ENCODE data around the gene DPPA2.

The DPPA2 gene, protein sequence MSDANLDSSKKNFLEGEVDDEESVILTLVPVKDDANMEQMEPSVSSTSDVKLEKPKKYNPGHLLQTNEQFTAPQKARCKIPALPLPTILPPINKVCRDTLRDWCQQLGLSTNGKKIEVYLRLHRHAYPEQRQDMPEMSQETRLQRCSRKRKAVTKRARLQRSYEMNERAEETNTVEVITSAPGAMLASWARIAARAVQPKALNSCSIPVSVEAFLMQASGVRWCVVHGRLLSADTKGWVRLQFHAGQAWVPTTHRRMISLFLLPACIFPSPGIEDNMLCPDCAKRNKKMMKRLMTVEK

DNA sequence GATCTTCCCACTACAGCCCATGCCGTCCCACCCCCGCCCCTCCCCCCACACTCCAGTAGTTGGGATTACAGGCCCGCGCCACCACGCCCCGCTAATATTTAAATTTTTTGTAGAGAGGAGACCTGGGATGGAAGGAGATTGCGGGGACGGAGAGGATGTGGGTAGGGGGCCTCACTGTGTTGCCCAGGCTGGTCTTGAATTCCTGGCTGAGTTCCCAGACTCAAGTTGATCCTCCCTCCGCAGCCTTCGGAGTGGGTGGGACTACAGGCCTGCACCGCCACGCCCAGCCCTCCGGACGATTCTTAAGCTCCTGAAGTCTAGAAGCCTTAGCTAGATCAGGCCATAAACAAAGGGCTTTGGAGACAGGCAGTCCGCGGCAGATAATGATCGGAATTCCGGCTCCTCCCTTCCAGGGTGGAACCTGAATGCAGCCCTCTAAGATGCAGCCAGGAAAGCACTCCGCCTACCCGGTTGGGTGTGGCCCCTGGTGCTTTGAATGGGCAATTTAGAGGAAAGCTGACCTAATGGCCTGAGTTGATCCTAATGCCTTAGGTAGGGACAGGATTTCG is at the start of gene DPPA2:
DPPA2 (minus strand) TSS at position 356 of the 569 bp plus-strand sequence. CDS start 1,975 bp downstream, outside the sequence.
- POLR2A ChIA-PET = no interaction called here
- no peak within 1 kb of the TSS for H3K4me3 ChIP-seq (ENCODE audit: low read depth, low read length)

DNA sequence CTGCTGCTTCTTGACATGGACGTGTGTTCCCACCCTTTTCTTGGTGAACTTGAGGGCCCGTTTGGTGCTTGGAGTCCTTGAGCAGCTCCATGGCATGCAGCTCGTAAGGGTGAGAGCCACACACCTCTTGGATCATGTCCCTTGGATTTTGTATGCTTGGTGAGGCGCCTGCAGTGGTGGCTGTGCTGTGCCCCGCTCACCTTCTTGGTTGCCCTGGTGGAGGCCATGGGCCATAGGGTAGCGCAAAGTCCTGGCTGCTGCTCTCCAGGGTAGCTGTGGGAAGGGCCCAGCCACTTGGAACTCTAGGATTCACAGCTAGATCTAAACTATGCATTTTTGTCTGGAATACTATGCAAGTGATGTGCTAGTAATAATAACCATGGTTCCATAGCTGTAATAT is 47.8 kb upstream of the DPPA2 start:
- no peaks in the 10 kb centered on the region for H3K9me3 ChIP-seq (ENCODE audit: control insufficient read depth, insufficient read depth, low read depth, low read length)
- CTCF ChIA-PET = interaction anchor here (0.6 kb wide), 1 partner anchor 98 kb away, joined by 5 read pairs; no protein-coding TSS in a partner anchor

More for the DNA sequence above, at the start of gene DPPA2:
- H3K4me1 ChIP-seq (ENCODE audit: control insufficient read depth, insufficient read depth, low read length) = no peaks in the 10 kb centered on the region
- H3K27ac ChIP-seq (ENCODE audit: extremely low read depth, low read depth, low read length) = no peak within 1 kb of the TSS
- CTCF ChIA-PET = interaction anchor here (0.8 kb wide), 1 partner anchor 386 kb away, joined by 3 read pairs; no protein-coding TSS in a partner anchor
- no peaks in the 10 kb centered on the region for H3K9me3 ChIP-seq (ENCODE audit: control insufficient read depth, insufficient read depth, low read depth, low read length)
- no peaks in the 10 kb centered on the region for H3K36me3 ChIP-seq (ENCODE audit: control insufficient read depth in 2 of 2, insufficient read depth in 1 of 2, low read length in 2 of 2)
- TF ChIP-seq ZNF76 (tag by site-specific recombination; IDR thresholded peaks at IDR 0.05; ENCODE audit: borderline replicate concordance, low read depth) = no peak
- TF ChIP-seq, protein P1, sequence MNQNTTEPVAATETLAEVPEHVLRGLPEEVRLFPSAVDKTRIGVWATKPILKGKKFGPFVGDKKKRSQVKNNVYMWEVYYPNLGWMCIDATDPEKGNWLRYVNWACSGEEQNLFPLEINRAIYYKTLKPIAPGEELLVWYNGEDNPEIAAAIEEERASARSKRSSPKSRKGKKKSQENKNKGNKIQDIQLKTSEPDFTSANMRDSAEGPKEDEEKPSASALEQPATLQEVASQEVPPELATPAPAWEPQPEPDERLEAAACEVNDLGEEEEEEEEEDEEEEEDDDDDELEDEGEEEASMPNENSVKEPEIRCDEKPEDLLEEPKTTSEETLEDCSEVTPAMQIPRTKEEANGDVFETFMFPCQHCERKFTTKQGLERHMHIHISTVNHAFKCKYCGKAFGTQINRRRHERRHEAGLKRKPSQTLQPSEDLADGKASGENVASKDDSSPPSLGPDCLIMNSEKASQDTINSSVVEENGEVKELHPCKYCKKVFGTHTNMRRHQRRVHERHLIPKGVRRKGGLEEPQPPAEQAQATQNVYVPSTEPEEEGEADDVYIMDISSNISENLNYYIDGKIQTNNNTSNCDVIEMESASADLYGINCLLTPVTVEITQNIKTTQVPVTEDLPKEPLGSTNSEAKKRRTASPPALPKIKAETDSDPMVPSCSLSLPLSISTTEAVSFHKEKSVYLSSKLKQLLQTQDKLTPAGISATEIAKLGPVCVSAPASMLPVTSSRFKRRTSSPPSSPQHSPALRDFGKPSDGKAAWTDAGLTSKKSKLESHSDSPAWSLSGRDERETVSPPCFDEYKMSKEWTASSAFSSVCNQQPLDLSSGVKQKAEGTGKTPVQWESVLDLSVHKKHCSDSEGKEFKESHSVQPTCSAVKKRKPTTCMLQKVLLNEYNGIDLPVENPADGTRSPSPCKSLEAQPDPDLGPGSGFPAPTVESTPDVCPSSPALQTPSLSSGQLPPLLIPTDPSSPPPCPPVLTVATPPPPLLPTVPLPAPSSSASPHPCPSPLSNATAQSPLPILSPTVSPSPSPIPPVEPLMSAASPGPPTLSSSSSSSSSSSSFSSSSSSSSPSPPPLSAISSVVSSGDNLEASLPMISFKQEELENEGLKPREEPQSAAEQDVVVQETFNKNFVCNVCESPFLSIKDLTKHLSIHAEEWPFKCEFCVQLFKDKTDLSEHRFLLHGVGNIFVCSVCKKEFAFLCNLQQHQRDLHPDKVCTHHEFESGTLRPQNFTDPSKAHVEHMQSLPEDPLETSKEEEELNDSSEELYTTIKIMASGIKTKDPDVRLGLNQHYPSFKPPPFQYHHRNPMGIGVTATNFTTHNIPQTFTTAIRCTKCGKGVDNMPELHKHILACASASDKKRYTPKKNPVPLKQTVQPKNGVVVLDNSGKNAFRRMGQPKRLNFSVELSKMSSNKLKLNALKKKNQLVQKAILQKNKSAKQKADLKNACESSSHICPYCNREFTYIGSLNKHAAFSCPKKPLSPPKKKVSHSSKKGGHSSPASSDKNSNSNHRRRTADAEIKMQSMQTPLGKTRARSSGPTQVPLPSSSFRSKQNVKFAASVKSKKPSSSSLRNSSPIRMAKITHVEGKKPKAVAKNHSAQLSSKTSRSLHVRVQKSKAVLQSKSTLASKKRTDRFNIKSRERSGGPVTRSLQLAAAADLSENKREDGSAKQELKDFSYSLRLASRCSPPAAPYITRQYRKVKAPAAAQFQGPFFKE (tag by site-specific recombination; IDR thresholded peaks at IDR 0.05; ENCODE audit: borderline replicate concordance) = no peak
- TF ChIP-seq KLF10 (tag by site-specific recombination; IDR thresholded peaks at IDR 0.05) = no peak
- no peak for TF ChIP-seq ZNF654 (tag by site-specific recombination; IDR thresholded peaks at IDR 0.05; ENCODE audit: low read depth)
- TF ChIP-seq ZNF555 (tag by site-specific recombination; conservative IDR thresholded peaks at IDR 0.05) = no peak
- no peak for TF ChIP-seq ZNF423 (tag by site-specific recombination; IDR thresholded peaks at IDR 0.05)
- no peak for TF ChIP-seq ZNF658 (tag by site-specific recombination; IDR thresholded peaks at IDR 0.05)
- TF ChIP-seq ZNF202 (tag by site-specific recombination; IDR thresholded peaks at IDR 0.05; ENCODE audit: borderline replicate concordance) = no peak
- no peak for TF ChIP-seq TRIM28 (IDR thresholded peaks at IDR 0.05; ENCODE audit: borderline replicate concordance, low read length)
- TF ChIP-seq IKZF3 (tag by site-specific recombination; IDR thresholded peaks at IDR 0.05) = no peak

More for the DNA sequence above, 47.8 kb upstream of the DPPA2 start:
- TF ChIP-seq ZNF184 (tag by site-specific recombination; IDR thresholded peaks at IDR 0.05) (no peak), ZNF561 (tag by site-specific recombination; IDR thresholded peaks at IDR 0.05; ENCODE audit: borderline replicate concordance) (no peak), ZNF837 (tag by site-specific recombination; IDR thresholded peaks at IDR 0.05) (no peak), KLF8 (tag by site-specific recombination; IDR thresholded peaks at IDR 0.05) (no peak), ZNF423 (tag by site-specific recombination; IDR thresholded peaks at IDR 0.05) (no peak), ZSCAN23 (tag by site-specific recombination; IDR thresholded peaks at IDR 0.05) (no peak), ZNF501 (tag by site-specific recombination; IDR thresholded peaks at IDR 0.05) (no peak), ZNF19 (tag by site-specific recombination; IDR thresholded peaks at IDR 0.05; ENCODE audit: low read depth) (no peak), HOXD13 (CRISPR knock-in tag; IDR thresholded peaks at IDR 0.05; ENCODE audit: borderline replicate concordance) (no peak), ZNF707 (tag by site-specific recombination; IDR thresholded peaks at IDR 0.05) (no peak), ZNF664 (tag by site-specific recombination; IDR thresholded peaks at IDR 0.05) (no peak), ZNF311 (tag by site-specific recombination; IDR thresholded peaks at IDR 0.05; ENCODE audit: borderline replicate concordance) (no peak)
- TF ChIP-seq, protein P2, sequence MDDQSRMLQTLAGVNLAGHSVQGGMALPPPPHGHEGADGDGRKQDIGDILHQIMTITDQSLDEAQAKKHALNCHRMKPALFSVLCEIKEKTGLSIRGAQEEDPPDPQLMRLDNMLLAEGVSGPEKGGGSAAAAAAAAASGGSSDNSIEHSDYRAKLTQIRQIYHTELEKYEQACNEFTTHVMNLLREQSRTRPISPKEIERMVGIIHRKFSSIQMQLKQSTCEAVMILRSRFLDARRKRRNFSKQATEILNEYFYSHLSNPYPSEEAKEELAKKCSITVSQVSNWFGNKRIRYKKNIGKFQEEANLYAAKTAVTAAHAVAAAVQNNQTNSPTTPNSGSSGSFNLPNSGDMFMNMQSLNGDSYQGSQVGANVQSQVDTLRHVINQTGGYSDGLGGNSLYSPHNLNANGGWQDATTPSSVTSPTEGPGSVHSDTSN (CRISPR knock-in tag; IDR thresholded peaks at IDR 0.05) = no peak
- TF ChIP-seq, protein P3, sequence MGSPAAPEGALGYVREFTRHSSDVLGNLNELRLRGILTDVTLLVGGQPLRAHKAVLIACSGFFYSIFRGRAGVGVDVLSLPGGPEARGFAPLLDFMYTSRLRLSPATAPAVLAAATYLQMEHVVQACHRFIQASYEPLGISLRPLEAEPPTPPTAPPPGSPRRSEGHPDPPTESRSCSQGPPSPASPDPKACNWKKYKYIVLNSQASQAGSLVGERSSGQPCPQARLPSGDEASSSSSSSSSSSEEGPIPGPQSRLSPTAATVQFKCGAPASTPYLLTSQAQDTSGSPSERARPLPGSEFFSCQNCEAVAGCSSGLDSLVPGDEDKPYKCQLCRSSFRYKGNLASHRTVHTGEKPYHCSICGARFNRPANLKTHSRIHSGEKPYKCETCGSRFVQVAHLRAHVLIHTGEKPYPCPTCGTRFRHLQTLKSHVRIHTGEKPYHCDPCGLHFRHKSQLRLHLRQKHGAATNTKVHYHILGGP (tag by site-specific recombination; IDR thresholded peaks at IDR 0.05) = no peak
- POLR2A ChIA-PET = no interaction called here
- no peak overlapping the region for H3K27ac ChIP-seq (ENCODE audit: extremely low read depth, low read depth, low read length)
- no peaks in the 10 kb centered on the region for H3K4me1 ChIP-seq (ENCODE audit: control insufficient read depth, insufficient read depth, low read length)
- no peaks in the 10 kb centered on the region for H3K36me3 ChIP-seq (ENCODE audit: control insufficient read depth in 2 of 2, insufficient read depth in 1 of 2, low read length in 2 of 2)
- H3K4me3 ChIP-seq (ENCODE audit: low read depth, low read length) = no peak overlapping the region
